Mesenchymal stem cell (in vitro differentiated cells and primary cell): ENCODE data around the gene TCAP.

Source experiments
- DNase-seq: peaks from one replicate; pipeline ENCODE4 v3.0.0-alpha.2; 2013
- H2AFZ ChIP-seq: one replicate; pipeline ENCODE4 v1.6.1; 2013; ENCODE audit warnings: low read depth, mild to moderate bottlenecking, control low read depth, inconsistent platforms, low read length, moderate library complexity
- H2AK5ac ChIP-seq: 2 replicates; pipeline ENCODE4 v1.6.1; 2013; ENCODE audit warnings: low read length, moderate library complexity, mild to moderate bottlenecking, inconsistent platforms; ENCODE audit not compliant: severe bottlenecking
- H2BK120ac ChIP-seq: one replicate; pipeline ENCODE4 v1.6.1; 2013; ENCODE audit warnings: low read depth, mild to moderate bottlenecking, inconsistent platforms, low read length, moderate library complexity
- H2BK12ac ChIP-seq, 2 experiments: one replicate each; pipeline ENCODE4 v1.6.1; 2013; ENCODE audit warnings: inconsistent platforms in 2 of 2, low read length in 2 of 2, mild to moderate bottlenecking in 2 of 2, moderate library complexity in 2 of 2, control low read depth in 1 of 2
- H2BK15ac ChIP-seq: one replicate; pipeline ENCODE4 v1.6.1; 2013; ENCODE audit warnings: mild to moderate bottlenecking, low read depth, inconsistent platforms; ENCODE audit not compliant: poor library complexity, severe bottlenecking
- H2BK5ac ChIP-seq: 2 replicates; pipeline ENCODE4 v1.6.1; 2013; ENCODE audit warnings: low read depth, mild to moderate bottlenecking, low read length, control low read depth, inconsistent platforms; ENCODE audit not compliant: poor library complexity, severe bottlenecking
- H3K14ac ChIP-seq, 2 experiments: one replicate each; pipeline ENCODE4 v1.6.1; 2013; ENCODE audit warnings: inconsistent platforms in 2 of 2, low read length in 2 of 2, control low read depth in 1 of 2, mild to moderate bottlenecking in 1 of 2, moderate library complexity in 1 of 2
- H3K18ac ChIP-seq, 2 experiments: one replicate each; pipeline ENCODE4 v1.6.1; 2013; ENCODE audit warnings: inconsistent platforms in 2 of 2, low read length in 2 of 2, control low read depth in 1 of 2, low read depth in 1 of 2, mild to moderate bottlenecking in 1 of 2
- H3K23ac ChIP-seq, 2 experiments: one replicate each; pipeline ENCODE4 v1.6.1; 2013; ENCODE audit warnings: inconsistent platforms in 2 of 2, low read length in 2 of 2, mild to moderate bottlenecking in 2 of 2, moderate library complexity in 2 of 2, control low read depth in 1 of 2
- H3K27ac ChIP-seq: 2 replicates; pipeline ENCODE4 v1.5.1; 2013; ENCODE audit warnings: mild to moderate bottlenecking, moderate library complexity, low read length, control low read depth, inconsistent platforms; ENCODE audit not compliant: poor library complexity, severe bottlenecking
- H3K27me3 ChIP-seq, 2 experiments: 2 replicates each; pipeline versions ENCODE4 v1.6.1 to v1.7.0; 2013; ENCODE audit warnings: low read length in 2 of 2, mild to moderate bottlenecking in 2 of 2, moderate library complexity in 2 of 2, control low read depth in 1 of 2, inconsistent platforms in 1 of 2; ENCODE audit not compliant: control insufficient read depth in 1 of 2, insufficient read depth in 1 of 2
- H3K36me3 ChIP-seq, 2 experiments: 2 replicates each; pipeline versions ENCODE4 v1.6.1 to v1.7.0; 2013; ENCODE audit warnings: low read length in 2 of 2, control low read depth in 1 of 2, inconsistent platforms in 1 of 2, low read depth in 1 of 2, mild to moderate bottlenecking in 1 of 2; ENCODE audit not compliant: insufficient read depth in 2 of 2, control insufficient read depth in 1 of 2
- H3K4ac ChIP-seq, 2 experiments: one replicate each; pipeline ENCODE4 v1.6.1; 2013; ENCODE audit warnings: inconsistent platforms in 2 of 2, low read length in 2 of 2, mild to moderate bottlenecking in 2 of 2, moderate library complexity in 2 of 2, control low read depth in 1 of 2, low read depth in 1 of 2
- H3K4me1 ChIP-seq: 2 replicates; pipeline ENCODE4 v1.6.1; 2013; ENCODE audit warnings: low read depth, low read length, control low read depth; ENCODE audit not compliant: control insufficient read depth, insufficient read depth
- H3K4me2 ChIP-seq: 2 replicates; pipeline ENCODE4 v1.6.1; 2013; ENCODE audit warnings: low read length, mild to moderate bottlenecking, inconsistent platforms; ENCODE audit not compliant: poor library complexity, severe bottlenecking
- H3K4me3 ChIP-seq, 2 experiments: 2 replicates each; pipeline versions ENCODE4 v1.5.1 to v1.7.0; 2013; ENCODE audit warnings: low read length in 2 of 2, mild to moderate bottlenecking in 2 of 2, control low read depth in 1 of 2, low read depth in 1 of 2; ENCODE audit not compliant: insufficient read depth in 1 of 2
- H3K79me1 ChIP-seq: replicated peaks from 2 replicates; pipeline ENCODE4 v1.6.1; 2013; ENCODE audit warnings: mild to moderate bottlenecking, control low read depth, low read length, inconsistent platforms; ENCODE audit not compliant: poor library complexity, severe bottlenecking
- H3K9ac ChIP-seq: 2 replicates; pipeline ENCODE4 v1.7.0; 2013; ENCODE audit warnings: mild to moderate bottlenecking, low read length, moderate library complexity
- H3K9me3 ChIP-seq: 2 replicates; pipeline ENCODE4 v1.7.0; 2013; ENCODE audit warnings: mild to moderate bottlenecking, low read length; ENCODE audit not compliant: control insufficient read depth
- H4K8ac ChIP-seq: one replicate; pipeline ENCODE4 v1.6.1; 2013; ENCODE audit warnings: inconsistent platforms, mild to moderate bottlenecking, low read length, moderate library complexity
- H4K91ac ChIP-seq: one replicate; pipeline ENCODE4 v1.6.1; 2013; ENCODE audit warnings: mild to moderate bottlenecking, low read length, inconsistent platforms
- WGBS: methylation state at CpG from one replicate; pipeline ENCODE4 v1.1.7; 2013; ENCODE audit warnings: mixed read lengths; 5-methylcytosine and 5-hydroxymethylcytosine counted together

Gene TCAP

DNA sequence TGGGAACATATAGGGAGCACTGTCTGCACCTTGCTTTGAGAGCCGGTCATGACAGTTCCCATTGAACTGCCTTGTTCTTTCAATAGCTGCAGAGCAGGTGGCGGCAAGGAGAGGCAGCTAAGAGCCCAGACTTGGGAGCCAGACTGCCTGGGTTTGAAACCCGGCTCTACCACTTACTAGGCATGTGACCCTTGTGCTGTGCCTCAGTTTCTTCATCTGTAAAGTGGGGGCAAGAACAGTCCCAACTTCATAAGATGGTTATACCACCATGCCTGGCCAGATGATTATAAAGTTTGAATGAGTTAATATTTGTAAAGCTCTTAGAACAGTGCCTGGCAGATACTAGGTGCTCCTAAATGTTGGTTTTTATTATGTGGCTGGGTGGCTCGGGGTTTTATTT lies 49.1 kb downstream of the TCAP start:
- Histone ChIP-seq H4K91ac (no peak overlapping the region), H3K36me3 (peaks cover 70 to 75% of the 10 kb centered on the region in 2 experiments), H3K18ac (no peak overlapping the region), H3K27me3 (no peaks in the 10 kb centered on the region), H3K4ac (no peak overlapping the region), H3K14ac (no peak overlapping the region), H3K9me3 (no peaks in the 10 kb centered on the region), H2BK15ac (no peak overlapping the region), H3K27ac (no peak overlapping the region), H2AK5ac (no peak overlapping the region), H3K4me3 (no peak overlapping the region), H2BK120ac (no peak overlapping the region), H4K8ac (no peak overlapping the region), H2AFZ (no peak overlapping the region), H3K4me2 (no peak overlapping the region), H2BK5ac (no peak overlapping the region), H3K79me1 (peaks cover 31% of the 10 kb centered on the region), H3K4me1 (peaks cover 2% of the 10 kb centered on the region), H3K23ac (no peak overlapping the region), H3K9ac (no peak overlapping the region), H2BK12ac (no peak overlapping the region)
- DNase-seq, result no peak
- 98% methylated on average over 3 of the region's 4 CpGs for WGBS

DNA sequence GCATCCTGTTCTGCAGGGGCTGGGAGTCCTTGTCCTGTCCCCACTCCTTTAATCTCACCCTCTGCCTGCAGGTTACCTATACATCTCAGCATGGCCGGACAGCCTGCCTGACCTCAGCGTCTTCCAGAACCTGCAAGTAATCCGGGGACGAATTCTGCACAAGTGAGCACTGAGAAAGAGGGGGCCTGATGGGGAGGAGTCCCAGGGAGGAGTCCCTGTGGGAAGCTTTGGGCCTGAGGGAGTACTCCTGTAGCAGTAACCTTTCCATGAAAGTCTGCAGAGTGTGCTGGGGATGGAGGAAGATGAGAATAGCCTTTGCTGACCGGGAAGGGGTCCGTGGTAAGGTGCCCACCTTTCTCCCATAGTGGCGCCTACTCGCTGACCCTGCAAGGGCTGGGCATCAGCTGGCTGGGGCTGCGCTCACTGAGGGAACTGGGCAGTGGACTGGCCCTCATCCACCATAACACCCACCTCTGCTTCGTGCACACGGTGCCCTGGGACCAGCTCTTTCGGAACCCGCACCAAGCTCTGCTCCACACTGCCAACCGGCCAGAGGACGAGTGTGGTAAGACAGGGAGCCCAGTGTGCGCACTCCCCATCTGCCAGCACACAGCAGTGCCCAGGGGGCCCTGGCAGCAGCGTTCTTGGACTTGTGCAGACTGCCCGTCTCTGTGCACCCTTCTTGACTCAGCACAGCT lies 50.4 kb downstream of the TCAP start:
- Histone ChIP-seq H3K27me3 (no peaks in the 10 kb centered on the region), H4K8ac (no peak overlapping the region), H2BK120ac (no peak overlapping the region), H4K91ac (no peak overlapping the region), H2BK12ac (no peak overlapping the region), H3K9ac (no peak overlapping the region), H2AFZ (no peak overlapping the region), H3K4me2 (no peak overlapping the region), H3K27ac (no peak overlapping the region), H3K4ac (no peak overlapping the region), H2AK5ac (no peak overlapping the region), H3K14ac (no peak overlapping the region), H3K4me1 (peaks cover 5% of the 10 kb centered on the region), H3K4me3 (no peak overlapping the region), H3K9me3 (no peaks in the 10 kb centered on the region), H3K18ac (no peak overlapping the region), H3K79me1 (peaks cover 25% of the 10 kb centered on the region), H2BK15ac (no peak overlapping the region), H3K23ac (no peak overlapping the region), H3K36me3 (peaks cover 70 to 73% of the 10 kb centered on the region in 2 experiments), H2BK5ac (no peak overlapping the region)
- 96% methylated on average over 18 of the region's 18 CpGs for WGBS
- no peak for DNase-seq
